ENCODE data around the gene SH3PXD2A.
"Not testable (repeated sequence)": the region's sequence is repeated elsewhere in the genome, so short reads cannot be mapped to it uniquely, and the experiment has no call there.

The SH3PXD2A gene

GRCh38 chr10:103637927-103638557, 217.3 kb downstream of the SH3PXD2A start:
- ATAC-seq = no peak

GRCh38 chr10:103637011-103637410, 218.4 kb downstream of the SH3PXD2A start:
- no peak for ATAC-seq

DNA sequence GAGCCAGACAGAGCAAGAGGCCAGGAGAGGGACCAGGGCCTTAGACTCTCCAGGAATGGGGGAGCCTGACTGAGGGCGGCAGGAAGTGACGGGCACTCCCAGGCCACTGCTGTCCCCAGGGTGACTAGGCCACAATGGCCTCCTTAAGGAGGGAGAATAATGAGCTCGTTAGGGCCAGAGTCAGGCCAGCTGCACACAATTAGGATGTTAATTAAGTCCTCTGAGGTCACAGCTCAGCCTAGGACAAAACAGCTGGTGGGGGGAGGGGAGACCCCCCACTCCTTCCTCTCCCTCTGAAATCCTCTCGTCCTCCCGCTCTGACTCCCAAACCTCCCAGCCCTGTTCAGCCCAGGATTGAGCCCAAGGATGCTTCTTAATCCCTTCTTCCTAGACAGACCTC, 218.9 kb downstream of the SH3PXD2A start:
- ATAC-seq = no peak

DNA sequence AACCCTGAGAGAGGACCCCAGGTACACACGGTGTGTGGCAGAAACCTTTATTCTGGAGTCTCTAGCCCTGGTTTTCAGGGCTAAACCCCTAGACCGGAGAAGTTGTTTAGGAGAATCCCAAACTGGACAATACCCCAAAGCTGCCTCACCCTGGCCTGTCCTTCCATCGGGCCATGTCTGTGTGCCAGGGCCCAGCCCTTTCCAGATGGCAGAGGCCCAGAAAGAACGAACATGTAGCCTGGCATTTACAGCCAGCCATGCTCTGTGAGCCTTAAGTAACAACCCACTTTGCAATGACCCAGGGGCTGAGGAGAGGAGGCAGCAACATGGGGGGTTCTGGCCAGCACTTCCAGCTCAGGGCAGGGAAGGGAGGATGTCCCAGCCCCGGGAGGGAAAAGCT, 219.8 kb downstream of the SH3PXD2A start:
- ATAC-seq = no peak

GRCh38 chr10:103633846-103634245, 221.5 kb downstream of the SH3PXD2A start:
- ATAC-seq = no peak

GRCh38 chr10:103632871-103633270, 222.5 kb downstream of the SH3PXD2A start:
- not testable (repeated sequence) for ATAC-seq

DNA sequence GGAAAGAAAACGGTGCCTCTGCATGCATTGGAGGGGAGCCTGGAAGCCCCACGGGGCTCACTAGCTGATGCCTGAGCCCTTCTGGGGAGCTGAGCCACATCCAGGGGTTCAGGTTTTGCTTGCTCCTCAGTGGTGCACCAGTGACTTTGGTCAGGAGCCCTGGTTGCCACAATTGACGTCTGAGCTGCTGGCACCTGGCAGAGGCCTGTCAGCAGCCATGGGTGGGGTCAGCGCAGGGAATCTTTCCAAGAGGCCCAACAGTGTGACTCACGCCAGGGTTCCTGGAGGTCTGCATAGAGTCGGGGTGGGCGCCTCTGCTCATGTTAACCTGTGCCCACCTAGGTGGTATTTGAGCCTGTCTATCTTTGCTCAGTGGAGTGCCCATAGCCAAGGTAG, 223.1 kb downstream of the SH3PXD2A start:
- no peak for ATAC-seq

GRCh38 chr10:103630156-103630555, 225.2 kb downstream of the SH3PXD2A start:
- no peak for ATAC-seq

DNA sequence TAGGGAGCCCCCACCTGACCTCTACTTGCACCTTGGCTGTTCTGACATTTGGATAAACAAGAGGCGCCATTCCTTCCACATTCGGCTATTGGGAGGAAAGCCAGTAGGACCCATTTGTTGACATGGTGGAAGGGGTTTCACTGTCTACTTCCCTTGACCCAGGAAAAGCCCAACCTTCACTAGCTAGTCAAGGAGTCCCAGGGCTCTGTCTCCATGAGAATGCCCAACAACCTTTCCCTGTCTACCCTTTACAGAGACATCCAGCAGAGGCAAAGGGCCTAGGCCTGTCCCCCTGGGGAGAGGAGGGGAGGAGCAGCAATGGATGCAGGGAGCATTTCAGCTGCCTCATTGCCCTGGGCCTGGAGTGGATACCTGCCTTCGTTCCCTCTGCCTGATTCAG, 225.8 kb downstream of the SH3PXD2A start:
- no peak for ATAC-seq

GRCh38 chr10:103627893-103628292, 227.5 kb downstream of the SH3PXD2A start:
- ATAC-seq = no peak

DNA sequence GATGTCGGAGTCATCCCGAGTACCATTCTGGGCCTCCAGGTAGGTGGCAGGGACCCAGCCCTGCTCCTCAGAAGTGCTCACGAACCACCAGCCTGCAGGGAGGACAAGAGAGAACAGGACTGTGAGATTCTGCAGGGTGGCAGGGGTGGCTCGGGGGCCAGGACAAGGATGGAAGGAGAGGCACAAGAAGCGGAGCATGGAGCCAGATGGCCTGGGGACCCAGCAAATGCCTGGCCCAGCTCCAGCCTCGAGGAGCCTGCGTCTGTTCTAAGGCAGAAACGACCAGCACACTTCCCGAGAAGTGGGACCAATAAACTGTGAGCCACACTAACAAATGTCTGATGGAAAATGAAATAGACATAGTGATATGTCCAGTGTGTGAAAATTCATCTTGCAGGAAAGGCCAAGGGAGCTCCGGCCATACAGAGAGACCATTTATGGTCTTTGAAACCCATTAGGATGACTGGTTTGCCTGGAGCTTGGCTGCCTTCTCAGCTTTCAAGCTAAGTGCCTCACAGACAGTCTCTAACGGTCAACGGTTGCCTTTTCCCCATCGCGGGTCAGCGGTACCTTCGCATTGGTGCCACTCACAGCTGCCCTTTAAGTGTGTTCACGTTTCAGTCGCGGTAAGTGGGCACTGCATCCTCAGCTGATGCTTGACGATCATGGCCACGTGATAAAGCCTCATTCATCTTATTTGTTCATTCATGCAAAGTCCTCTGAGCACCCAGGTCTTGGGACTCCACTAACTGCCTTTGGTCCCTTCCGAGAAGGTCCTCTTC, 228.1 kb downstream of the SH3PXD2A start:
- no peak for ATAC-seq

DNA sequence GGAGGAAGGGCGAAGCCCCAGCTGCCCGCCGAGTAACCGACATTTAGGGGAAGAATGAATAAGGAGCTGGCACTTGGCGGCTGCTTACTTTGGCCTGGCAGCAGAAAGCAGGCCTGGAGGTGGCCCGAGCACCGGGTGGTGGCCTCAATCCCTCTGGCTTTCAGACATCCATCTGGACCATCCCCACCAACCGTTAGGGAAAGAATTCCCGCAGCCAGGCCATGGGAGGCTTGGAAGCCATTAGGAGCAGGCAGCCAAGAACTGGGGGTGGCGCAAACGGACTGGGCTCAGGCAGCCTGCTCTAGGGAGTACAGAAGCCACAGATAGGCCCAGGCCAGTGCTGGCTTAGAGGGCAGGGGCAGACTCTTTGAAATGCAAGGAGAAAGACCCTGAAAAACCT, 229.2 kb downstream of the SH3PXD2A start:
- ATAC-seq = no peak

DNA sequence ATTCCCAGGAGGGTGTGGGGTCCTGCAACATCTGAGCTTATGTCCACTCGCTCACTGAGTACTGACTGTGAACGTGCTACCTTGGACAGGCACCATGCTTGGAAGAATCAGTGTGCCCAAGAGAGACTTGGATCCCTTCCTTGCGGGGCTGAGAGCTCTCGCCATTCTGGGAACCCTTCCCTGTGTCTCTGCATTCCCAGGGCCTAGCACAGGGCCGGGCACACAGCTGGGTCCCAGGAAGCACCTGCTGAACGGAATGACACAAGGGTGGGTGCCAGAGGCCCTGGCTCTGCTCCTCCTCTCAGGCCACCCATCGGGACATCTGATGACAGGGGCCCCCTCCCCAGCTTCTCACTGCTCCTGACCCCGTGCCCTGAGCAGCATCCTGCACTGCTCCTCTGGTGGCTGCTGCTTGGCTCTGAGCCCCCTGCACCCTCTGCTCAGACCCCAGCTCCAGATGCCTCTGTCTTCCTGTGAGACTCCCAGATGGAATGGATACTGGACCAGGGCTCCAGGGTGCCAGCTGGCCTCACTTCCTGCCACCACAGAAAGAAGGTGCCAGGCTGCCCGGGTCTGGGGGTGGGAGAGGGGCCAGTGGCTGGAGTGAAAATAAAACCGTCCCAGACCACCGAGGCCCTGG, 232.3 kb downstream of the SH3PXD2A start:
- no peak for ATAC-seq

DNA sequence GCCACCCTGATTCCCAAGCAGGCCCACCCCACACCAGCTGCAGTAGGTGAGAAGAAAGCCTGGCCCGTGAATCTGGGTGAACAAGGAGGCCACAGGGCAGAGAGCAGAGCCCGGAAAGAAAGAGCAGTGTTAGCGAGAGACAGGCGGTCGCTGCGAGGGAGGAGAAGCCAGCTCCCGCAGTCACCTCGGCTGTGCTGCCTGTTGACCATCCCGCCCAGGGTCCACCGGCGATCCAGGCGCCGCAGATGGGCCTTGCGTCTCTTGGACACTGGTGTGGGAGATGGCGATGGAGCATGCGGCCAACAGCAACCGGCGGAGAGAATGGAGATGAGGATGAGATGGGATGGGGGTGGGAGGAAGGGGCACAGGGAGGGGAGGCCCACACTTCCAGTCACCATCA, 233.1 kb downstream of the SH3PXD2A start:
- ATAC-seq = no peak

DNA sequence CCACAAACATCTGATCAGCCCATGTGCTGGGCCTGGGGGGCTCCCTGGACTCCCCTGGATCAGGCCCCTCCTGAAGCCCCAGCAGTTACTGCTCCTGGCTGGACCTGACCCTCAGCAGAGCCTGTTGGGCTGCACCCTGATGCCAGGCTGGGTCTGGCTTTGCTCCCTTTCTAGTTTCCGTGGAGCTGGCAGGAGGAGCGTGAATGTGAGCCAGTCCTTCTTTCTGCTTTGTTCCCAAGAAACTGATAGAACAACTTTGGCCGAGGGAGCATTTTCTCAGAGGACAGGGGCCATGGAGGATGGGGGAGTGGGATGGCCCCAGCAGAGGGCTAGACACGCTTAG, 233.6 kb downstream of the SH3PXD2A start:
- ATAC-seq = no peak

DNA sequence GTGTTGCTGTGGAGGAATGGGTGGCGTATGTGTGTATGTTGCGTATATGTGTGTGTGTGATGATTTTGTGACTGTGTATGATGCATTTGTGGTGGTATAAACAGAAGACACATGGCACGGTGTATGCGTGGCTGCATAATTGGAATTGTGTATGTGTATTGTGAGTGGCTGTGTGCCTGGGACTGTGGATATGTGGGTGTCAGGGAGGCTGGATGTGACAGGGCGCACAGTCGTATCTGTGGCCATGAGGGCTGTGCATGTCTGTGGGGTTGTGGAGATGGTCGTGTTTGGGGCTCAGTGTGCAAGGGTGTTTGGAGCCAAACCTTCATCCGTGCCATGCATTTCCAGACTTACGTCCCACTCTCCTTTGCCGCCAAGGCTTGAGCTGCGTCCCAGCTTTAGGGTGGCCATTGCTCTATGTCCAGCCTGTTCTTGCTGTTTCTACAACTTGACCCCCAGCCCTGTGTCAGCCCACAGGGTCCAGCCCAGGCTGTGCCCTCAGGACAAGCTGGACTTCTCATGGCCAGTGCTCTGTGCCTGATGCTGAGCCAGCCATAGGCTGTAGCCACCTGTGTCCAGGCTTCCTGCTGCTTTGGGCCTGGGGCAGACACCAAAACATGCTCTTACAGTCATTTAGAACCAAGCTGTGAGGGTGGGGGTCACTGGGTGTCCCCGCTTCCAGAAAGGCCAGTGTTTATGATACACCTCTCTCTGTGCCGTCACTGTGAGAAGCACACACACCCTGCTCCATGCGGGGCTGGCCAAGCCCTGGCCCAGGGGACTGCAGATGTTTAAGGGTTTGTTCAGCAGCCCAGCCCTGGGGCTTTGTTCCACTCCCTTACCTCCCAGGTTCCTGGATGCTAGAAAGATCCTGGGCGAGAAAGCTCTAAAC, 234.2 kb downstream of the SH3PXD2A start:
- ATAC-seq = no peak

GRCh38 chr10:103620352-103620740, 235.0 kb downstream of the SH3PXD2A start:
- no peak for ATAC-seq

- ATAC-seq = no peak
Measured at GRCh38 chr10:103619424-103620351, 235.7 kb downstream of the SH3PXD2A start.

DNA sequence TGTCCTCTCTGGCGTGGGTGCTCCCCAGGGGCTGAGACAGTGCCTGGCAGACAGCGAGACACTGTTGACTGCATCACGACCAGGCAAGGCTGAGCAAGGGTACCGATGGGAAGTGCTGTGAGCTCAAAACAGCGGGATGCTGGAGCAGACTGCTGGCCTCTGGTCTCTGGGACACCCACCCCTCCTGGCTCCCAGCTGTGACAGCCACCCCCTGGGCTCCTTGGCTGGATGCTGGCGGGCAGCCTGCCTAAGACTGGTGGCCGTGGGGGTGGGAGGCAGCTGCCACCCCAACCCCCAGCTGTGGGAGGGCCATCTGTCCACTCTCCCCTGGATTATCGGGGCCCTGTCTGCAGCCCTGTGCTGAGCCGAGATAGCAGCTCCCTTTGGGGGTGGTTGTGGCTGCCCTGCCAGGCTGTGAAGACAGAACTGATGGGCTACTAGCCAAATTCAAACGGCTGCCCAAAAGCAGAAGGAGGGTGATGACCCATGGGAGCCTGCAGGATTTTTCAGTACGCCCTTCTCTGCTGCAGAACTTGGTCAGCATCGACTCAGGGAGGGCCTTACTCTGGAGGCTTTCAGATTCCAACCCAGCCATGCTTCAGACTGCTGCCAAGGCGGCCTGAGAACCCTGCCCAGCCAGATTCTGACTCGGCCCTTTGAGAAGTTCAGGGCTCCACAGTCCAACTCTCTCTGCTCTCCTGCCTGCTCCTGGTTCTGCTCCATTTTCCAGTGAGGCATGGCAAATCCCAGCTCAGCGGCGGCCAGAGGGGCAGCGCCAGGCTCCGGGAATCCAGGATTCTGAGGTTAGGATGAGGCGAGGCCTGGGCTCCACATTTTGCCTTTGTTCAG, 236.6 kb downstream of the SH3PXD2A start:
- ATAC-seq = no peak

GRCh38 chr10:103617602-103618385, 237.6 kb downstream of the SH3PXD2A start:
- ATAC-seq = no peak
